Measurements from ENCODE around the gene ERICH4. TPM values are rescaled to one million over a fixed set of nuclear protein-coding genes. Genes with fewer than 3 reads are reported as not detected.

ERICH4 gene
- total RNA-seq, 3 donors from 2014 or later, result not detected

DNA sequence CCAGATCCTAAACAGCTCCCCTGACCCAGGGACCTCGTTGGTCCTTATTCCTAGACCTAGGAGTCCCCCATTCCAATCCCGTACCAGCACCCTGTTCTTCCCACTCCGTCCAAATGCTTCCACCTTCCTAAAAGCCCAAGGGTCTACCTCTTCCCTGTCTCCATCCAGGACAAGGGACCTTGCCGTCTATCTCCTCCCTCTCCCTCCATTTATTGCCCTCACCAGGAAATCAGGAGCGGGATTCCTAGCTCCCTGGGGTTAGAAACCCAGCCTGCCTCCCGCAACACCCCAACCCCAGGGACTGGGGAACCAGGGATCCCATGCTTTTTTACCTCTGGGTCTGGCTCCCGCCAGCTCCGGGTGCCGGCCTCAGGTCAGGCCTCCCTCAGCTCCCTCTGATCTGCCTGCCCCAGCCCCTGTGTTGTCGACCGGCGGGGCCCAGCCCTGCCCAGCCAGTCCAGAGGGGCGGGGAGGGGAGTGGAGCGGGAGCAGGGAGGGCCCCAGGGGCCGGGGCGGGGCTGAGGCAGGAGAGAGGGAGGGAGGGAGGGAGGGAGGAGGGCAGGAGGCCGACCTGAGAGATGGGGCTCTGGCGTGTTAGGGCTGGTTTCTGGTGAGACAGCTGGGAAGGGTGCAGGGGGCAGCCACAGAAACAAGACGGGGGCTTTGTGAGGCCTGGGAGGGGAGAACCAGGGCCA is 15.9 kb upstream of the ERICH4 start, which contains the start of gene B3GNT8:
Gene B3GNT8 (minus strand): TSS at position 423 of the 695 bp plus-strand sequence. CDS start 596 bp downstream, outside the sequence.
- TF ChIP-seq CTCF (IDR thresholded peaks at IDR 0.05), result no peak
- H3K4me1 ChIP-seq (ENCODE audit: low read depth), result peaks cover 15% of the 10 kb centered on the region
- peak within 1 kb of the TSS; percentile 34 for H3K4me3 ChIP-seq
- intact Hi-C loops (cut with DNase I, micrococcal nuclease), result no loop called here
- DNase-seq, result peak; percentile 92 to 94 (median 94)
- H3K36me3 ChIP-seq (ENCODE audit: low read depth), result no peaks in the 10 kb centered on the region
- ATAC-seq, result peak; percentile 91
- H3K9me3 ChIP-seq, result no peaks in the 10 kb centered on the region

DNA sequence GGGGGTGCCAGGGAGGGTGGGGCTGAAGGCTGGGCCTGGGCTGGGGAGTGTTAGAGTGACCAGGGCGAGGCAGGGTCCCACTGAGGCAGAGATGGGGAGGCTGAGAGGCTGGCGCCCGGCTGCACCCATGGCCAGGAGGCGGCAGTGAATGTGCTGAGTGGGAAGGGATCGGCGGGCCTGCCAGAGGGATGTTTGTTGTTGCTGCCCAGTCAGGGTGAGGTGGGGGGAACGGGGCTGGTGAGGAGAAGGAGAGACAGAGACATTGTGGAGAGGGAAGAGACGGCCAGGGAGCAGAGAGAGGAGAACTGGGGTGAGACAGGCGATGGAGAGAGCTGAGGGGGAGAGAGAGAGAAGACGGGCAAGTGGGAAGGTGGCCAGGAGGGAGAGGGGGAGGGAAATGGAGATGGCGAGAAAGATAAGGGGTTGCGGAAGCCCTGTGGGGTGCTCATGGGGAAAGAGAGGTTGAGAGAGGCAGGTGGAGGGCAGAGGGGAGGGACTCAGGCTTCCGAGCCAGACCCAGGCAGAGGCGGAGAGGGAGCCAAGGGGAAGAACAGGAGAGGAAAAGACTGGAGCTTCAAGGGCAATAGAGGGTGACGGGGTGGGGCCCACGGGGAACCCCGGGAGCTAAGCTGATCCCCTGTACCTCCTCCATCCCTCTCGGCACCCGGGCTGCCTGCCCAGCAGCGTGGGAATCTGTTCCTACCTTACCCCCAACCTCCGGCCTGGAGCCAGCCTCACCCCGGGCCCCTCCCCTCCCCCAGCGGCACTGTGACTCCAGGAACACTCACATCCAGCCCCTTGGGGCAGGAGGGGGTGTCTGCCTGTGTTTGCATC is 15.1 kb upstream of the ERICH4 start:
- no peaks in the 10 kb centered on the region for H3K36me3 ChIP-seq (ENCODE audit: low read depth)
- H3K4me1 ChIP-seq (ENCODE audit: low read depth), result peaks cover 12% of the 10 kb centered on the region
- no peak for TF ChIP-seq CTCF (IDR thresholded peaks at IDR 0.05)
- ATAC-seq (peak; percentile 41), DNase-seq (peak; percentile 55 to 73 (median 68))
- H3K4me3 ChIP-seq, result peak overlapping the region; percentile 34
- intact Hi-C loops (cut with DNase I, micrococcal nuclease), result no loop called here
- no peaks in the 10 kb centered on the region for H3K9me3 ChIP-seq

DNA sequence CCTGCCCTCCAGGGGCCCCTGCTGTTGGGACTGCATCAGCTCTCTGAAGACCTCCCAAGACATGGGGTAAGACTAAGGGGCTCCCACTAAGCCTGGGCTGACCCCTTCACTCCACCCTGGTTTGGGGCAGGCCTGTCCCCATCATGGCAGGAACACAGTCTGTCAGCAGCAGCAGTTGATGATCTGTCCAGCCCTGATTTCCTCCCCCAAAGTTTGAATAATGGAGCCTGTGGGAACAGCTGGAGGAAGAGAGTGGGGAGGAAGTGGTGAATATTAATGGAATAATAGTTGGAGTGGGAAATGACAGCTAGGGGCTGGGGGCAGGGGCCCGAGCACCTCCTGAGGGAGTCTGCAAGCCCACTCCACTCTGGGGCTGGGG is 14.5 kb upstream of the ERICH4 start:
- H3K4me1 ChIP-seq (ENCODE audit: low read depth), result peaks cover 12% of the 10 kb centered on the region
- no peak for TF ChIP-seq CTCF (IDR thresholded peaks at IDR 0.05)
- intact Hi-C loops (cut with DNase I, micrococcal nuclease), result no loop called here
- ATAC-seq (no peak), DNase-seq (no peak)
- no peaks in the 10 kb centered on the region for H3K36me3 ChIP-seq (ENCODE audit: low read depth)
- no peak overlapping the region for H3K4me3 ChIP-seq
- no peaks in the 10 kb centered on the region for H3K9me3 ChIP-seq

DNA sequence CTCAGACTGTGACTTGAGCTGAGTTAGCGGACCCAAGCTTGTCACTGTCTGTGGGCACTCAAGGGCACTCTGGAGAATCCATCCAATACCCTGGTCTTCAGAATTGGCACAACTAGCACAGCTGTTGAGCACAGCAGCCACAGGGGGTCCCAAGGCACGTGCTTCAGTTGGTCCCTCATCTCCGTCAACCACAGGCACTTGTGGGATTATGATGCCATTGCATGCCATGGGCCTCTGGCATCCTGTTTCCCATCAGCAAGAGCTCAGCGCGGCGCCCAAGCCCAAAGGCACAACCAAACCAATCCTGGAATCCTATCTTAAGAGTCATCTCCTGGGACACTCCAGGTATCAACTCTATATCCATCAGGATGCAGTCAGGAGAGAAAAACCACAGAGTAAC is 12.0 kb upstream of the ERICH4 start:
- H3K36me3 ChIP-seq (ENCODE audit: low read depth), result no peaks in the 10 kb centered on the region
- H3K9me3 ChIP-seq, result no peaks in the 10 kb centered on the region
- peaks cover 5% of the 10 kb centered on the region for H3K4me1 ChIP-seq (ENCODE audit: low read depth)
- DNase-seq, result peak in 1 of 3 donors; percentile 22
- no peak for ATAC-seq
- TF ChIP-seq CTCF (IDR thresholded peaks at IDR 0.05), result no peak
- H3K4me3 ChIP-seq, result no peak overlapping the region
- intact Hi-C loops (cut with DNase I, micrococcal nuclease), result no loop called here

DNA sequence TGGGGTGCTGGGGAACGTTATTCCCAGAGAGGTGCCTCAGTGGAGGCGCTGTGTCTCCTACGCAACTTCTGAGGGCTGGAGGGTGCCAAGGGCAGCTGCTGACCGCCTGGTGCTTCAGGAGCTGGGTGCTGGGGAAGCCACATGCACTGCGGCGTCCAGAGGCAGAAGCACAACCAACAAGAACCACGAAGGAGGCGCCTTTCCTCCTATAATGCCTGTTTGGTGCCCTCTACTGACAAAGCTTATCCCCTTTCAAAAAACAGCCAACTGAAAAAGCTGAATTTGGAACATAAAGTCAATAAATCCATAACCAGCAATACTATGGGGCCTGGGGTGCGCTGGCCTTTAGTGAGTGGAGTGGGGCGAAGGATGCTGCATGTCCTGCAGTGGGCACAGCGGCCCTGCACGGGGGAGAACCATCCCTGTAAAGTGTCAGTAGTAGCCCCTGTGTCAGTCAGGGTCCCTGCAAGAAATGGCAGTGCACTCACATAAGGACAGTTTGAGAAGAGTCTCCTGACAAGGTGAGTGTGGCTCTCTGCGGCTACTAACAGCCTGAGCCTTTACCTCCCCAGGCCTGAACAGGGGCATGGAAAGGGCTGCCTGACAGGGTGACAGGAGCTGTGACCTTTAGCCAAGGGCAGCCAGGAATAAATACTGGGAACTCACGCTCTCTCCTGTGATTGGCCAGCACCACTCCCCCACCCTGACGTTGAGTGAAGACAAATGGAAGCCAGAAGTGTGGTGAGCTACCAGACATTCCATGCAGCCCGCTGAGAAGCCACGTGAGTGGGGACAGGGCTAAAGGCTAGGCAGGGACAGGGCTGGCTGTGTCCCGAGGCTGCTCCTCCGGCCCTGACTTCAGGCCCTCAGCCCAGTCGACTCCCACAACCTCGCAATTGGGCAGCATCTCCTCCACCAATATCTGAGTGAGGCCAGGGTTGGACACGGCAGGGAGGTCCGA is 11.2 kb upstream of the ERICH4 start:
- H3K4me3 ChIP-seq, result no peak overlapping the region
- H3K4me1 ChIP-seq (ENCODE audit: low read depth), result peaks cover 5% of the 10 kb centered on the region
- ATAC-seq, result no peak
- intact Hi-C loops (cut with DNase I, micrococcal nuclease), result no loop called here
- H3K36me3 ChIP-seq (ENCODE audit: low read depth), result no peaks in the 10 kb centered on the region
- peak in 1 of 3 donors; percentile 21 for DNase-seq
- no peak for TF ChIP-seq CTCF (IDR thresholded peaks at IDR 0.05)
- no peaks in the 10 kb centered on the region for H3K9me3 ChIP-seq

Data from mucosa of descending colon (tissue), 3 donors.